ENCODE results near the gene BORCS5. TPM values are rescaled to one million over a fixed set of nuclear protein-coding genes. Genes with fewer than 3 reads are reported as not detected.

BORCS5 gene
- total and polyA plus RNA-seq, 2 donors (not counting 1 experiment from before 2014, with no cell fraction given) = 11.9 to 46.2 TPM

DNA sequence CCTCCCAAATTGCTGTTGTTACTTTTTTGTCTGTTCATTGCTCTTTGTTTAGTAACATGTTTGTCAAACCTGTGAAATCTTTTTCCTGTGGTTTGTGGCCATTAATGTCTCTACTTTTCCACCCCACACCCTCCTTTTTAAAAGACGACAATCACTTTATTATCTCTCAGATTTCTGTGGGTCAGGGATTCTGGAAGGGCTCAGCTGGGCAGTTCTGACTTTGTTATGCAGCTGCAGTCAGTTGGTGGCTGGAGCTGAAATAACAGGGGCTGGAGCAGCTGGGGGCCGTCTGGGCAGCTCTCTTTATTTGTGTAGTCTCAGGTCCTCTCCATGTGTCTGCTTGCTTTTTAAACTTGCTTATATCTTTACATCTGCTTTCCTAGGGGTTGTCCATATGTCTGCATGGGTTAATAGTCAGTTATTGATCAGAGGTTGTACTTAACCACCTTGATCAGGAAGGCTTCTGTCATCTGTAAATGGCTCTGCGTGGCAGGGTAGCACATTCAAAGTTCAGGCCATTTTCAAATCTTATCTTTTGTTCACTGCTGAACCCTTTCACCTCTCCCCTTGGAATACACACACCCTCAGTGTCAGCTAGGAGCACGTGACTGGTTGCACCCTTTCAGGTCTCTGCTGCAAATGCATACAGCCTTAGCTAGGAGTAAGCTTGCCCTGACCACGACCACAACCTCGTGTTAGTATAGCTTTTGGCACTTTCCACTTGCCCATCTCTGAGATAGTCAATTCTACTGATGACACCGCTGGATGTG lies 27.9 kb downstream of the BORCS5 start:
- Histone ChIP-seq H2AFZ (ENCODE audit: insufficient read depth, low read depth, low read length, poor library complexity, severe bottlenecking) (no peak overlapping the region), H3K4me2 (replicated peaks; ENCODE audit: low read depth, low read length, poor library complexity, severe bottlenecking) (no peak overlapping the region), H3K27me3 (replicated peaks in 1 of 4; ENCODE audit: control extremely low read depth in 1 of 4, control insufficient read depth in 3 of 4, insufficient read depth in 4 of 4, low read length in 3 of 4) (no peaks in the 10 kb centered on the region), H4K20me1 (ENCODE audit: control insufficient read depth, insufficient read depth, low read length, poor library complexity, severe bottlenecking) (no peaks in the 10 kb centered on the region), H3K27ac (ENCODE audit: low read length in 2 of 2) (no peak overlapping the region), H3K9ac (ENCODE audit: low read length) (no peak overlapping the region), H3K36me3 (replicated peaks in 1 of 2; ENCODE audit: control extremely low read depth in 1 of 2, control insufficient read depth in 1 of 2, extremely low read depth in 1 of 2, insufficient read depth in 2 of 2, low read length in 1 of 2) (peaks cover 3 to 11% of the 10 kb centered on the region in 2 experiments), H3K9me3 (ENCODE audit: control extremely low read depth in 1 of 3, control insufficient read depth in 2 of 3, insufficient read depth in 1 of 3, low read length in 2 of 3) (no peaks in the 10 kb centered on the region), H3K4me3 (ENCODE audit: control extremely low read depth in 1 of 5, extremely low read depth in 1 of 5, insufficient read depth in 1 of 5, low read depth in 2 of 5, low read length in 4 of 5) (no peak overlapping the region), H3K4me1 (ENCODE audit: control insufficient read depth in 2 of 2, insufficient read depth in 2 of 2, low read length in 2 of 2) (peaks cover 7 to 8% of the 10 kb centered on the region in 2 donors), H3K79me2 (ENCODE audit: control insufficient read depth, insufficient read depth, low read length) (peaks cover 24% of the 10 kb centered on the region)
- 71% methylated on average over 1 of the region's 7 CpGs for WGBS (ENCODE audit: insufficient coverage)
- no peak overlapping the region for H3K4me3 Mint-ChIP-seq
- no peak for TF ChIP-seq EZH2 (IDR thresholded peaks at IDR 0.05; ENCODE audit: borderline replicate concordance, insufficient read depth, low read depth, low read length, poor library complexity, severe bottlenecking)
- TF ChIP-seq, protein P1, sequence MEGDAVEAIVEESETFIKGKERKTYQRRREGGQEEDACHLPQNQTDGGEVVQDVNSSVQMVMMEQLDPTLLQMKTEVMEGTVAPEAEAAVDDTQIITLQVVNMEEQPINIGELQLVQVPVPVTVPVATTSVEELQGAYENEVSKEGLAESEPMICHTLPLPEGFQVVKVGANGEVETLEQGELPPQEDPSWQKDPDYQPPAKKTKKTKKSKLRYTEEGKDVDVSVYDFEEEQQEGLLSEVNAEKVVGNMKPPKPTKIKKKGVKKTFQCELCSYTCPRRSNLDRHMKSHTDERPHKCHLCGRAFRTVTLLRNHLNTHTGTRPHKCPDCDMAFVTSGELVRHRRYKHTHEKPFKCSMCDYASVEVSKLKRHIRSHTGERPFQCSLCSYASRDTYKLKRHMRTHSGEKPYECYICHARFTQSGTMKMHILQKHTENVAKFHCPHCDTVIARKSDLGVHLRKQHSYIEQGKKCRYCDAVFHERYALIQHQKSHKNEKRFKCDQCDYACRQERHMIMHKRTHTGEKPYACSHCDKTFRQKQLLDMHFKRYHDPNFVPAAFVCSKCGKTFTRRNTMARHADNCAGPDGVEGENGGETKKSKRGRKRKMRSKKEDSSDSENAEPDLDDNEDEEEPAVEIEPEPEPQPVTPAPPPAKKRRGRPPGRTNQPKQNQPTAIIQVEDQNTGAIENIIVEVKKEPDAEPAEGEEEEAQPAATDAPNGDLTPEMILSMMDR (IDR thresholded peaks at IDR 0.05) = no peak
- intact Hi-C loops (cut with micrococcal nuclease) = no loop called here
- no peaks in the 10 kb centered on the region for H3K27me3 Mint-ChIP-seq
- ChIA-PET POLR2A (no interaction called here), CTCF (interaction anchor here (0.8 to 3.0 kb wide), 3 partner anchors 7 to 352 kb away, joined by 3 to 14 read pairs (median 5); no protein-coding TSS in a partner anchor)
- DNase-seq = no peak
- H3K27ac Mint-ChIP-seq = no peak overlapping the region
- H3K9me3 Mint-ChIP-seq (ENCODE audit: insufficient read depth) = no peaks in the 10 kb centered on the region
- peaks cover 15% of the 10 kb centered on the region for H3K4me1 Mint-ChIP-seq
- no peak for ATAC-seq (ENCODE audit: low read depth)

DNA sequence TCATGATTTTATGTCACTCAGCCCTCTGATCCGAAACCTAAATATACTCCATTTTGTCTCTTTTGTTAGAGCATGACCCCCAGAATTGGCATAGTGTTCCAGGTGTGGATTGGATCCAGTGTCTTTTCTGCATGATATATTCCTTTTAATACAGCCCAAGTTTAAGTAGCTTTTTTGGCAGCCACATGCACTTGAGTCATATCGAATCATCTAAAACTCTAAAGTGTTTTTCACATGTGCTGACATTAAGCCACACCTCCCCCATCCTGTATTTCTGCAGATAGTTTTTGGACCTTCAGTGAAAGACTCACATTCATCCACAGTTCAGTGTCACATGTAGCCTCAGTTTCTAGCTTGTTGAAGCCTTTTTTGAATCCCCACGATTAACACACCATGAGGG lies 30.6 kb downstream of the BORCS5 start:
- no peak overlapping the region for H3K4me2 ChIP-seq (replicated peaks; ENCODE audit: low read depth, low read length, poor library complexity, severe bottlenecking)
- no peak overlapping the region for H2AFZ ChIP-seq (ENCODE audit: insufficient read depth, low read depth, low read length, poor library complexity, severe bottlenecking)
- DNase-seq (no peak), ATAC-seq (ENCODE audit: low read depth) (no peak)
- H4K20me1 ChIP-seq (ENCODE audit: control insufficient read depth, insufficient read depth, low read length, poor library complexity, severe bottlenecking) = no peaks in the 10 kb centered on the region
- H3K9ac ChIP-seq (ENCODE audit: low read length) = no peak overlapping the region
- intact Hi-C loops (cut with micrococcal nuclease) = no loop called here
- H3K4me1 Mint-ChIP-seq = peaks cover 2% of the 10 kb centered on the region
- peaks cover 24% of the 10 kb centered on the region for H3K79me2 ChIP-seq (ENCODE audit: control insufficient read depth, insufficient read depth, low read length)
- CTCF ChIA-PET = interaction anchor here (1.0 to 3.0 kb wide), 4 partner anchors 8 to 349 kb away, joined by 3 to 14 read pairs (median 7); no protein-coding TSS in a partner anchor
- no peak overlapping the region for H3K27ac ChIP-seq (ENCODE audit: low read length in 2 of 2)
- H3K27ac Mint-ChIP-seq = no peak overlapping the region
- no peak overlapping the region for H3K4me3 ChIP-seq (ENCODE audit: control extremely low read depth in 1 of 5, extremely low read depth in 1 of 5, insufficient read depth in 1 of 5, low read depth in 2 of 5, low read length in 4 of 5)
- POLR2A ChIA-PET = no interaction called here
- H3K9me3 ChIP-seq (ENCODE audit: control extremely low read depth in 1 of 3, control insufficient read depth in 2 of 3, insufficient read depth in 1 of 3, low read length in 2 of 3) = no peaks in the 10 kb centered on the region
- no peaks in the 10 kb centered on the region for H3K27me3 Mint-ChIP-seq
- H3K9me3 Mint-ChIP-seq (ENCODE audit: insufficient read depth) = no peaks in the 10 kb centered on the region
- TF ChIP-seq, protein P1 (IDR thresholded peaks at IDR 0.05) = no peak
- no peak for TF ChIP-seq EZH2 (IDR thresholded peaks at IDR 0.05; ENCODE audit: borderline replicate concordance, insufficient read depth, low read depth, low read length, poor library complexity, severe bottlenecking)
- no CpG with 5 or more reads among the region's 3 CpGs for WGBS (ENCODE audit: insufficient coverage)
- peaks cover 1 to 7% of the 10 kb centered on the region in 2 experiments for H3K36me3 ChIP-seq (replicated peaks in 1 of 2; ENCODE audit: control extremely low read depth in 1 of 2, control insufficient read depth in 1 of 2, extremely low read depth in 1 of 2, insufficient read depth in 2 of 2, low read length in 1 of 2)
- no peaks in the 10 kb centered on the region for H3K4me1 ChIP-seq (ENCODE audit: control insufficient read depth in 2 of 2, insufficient read depth in 2 of 2, low read length in 2 of 2)
- no peaks in the 10 kb centered on the region for H3K27me3 ChIP-seq (replicated peaks in 1 of 4; ENCODE audit: control extremely low read depth in 1 of 4, control insufficient read depth in 3 of 4, insufficient read depth in 4 of 4, low read length in 3 of 4)
- H3K4me3 Mint-ChIP-seq = no peak overlapping the region
